Upper lobe of left lung (tissue), 6 donors: ENCODE data around the gene RAB18. TPM values are rescaled to one million over a fixed set of nuclear protein-coding genes. Genes with fewer than 3 reads are reported as not detected.

ENCODE experiments used
- ATAC-seq, 2 donors: fragments of 200-7000 bp; cut with Tn5 transposase; one replicate each; pipeline ENCODE4 v1.9.1; 2022; ENCODE audit warnings: mild to moderate bottlenecking in 2 of 2, moderate library complexity in 2 of 2; ENCODE audit not compliant: low FRiP score in 2 of 2
- DNase-seq, 2 donors: peaks; one replicate each; pipeline ENCODE4 v3.0.0-alpha.2; 2019 to 2020
- H3K27ac ChIP-seq, 4 donors: fragments of 200-600 bp; sonication (generic); one replicate each; pipeline ENCODE4 v1.5.1; 2016 to 2019
- H3K27me3 ChIP-seq, 4 donors: fragments of 200-600 bp; sonication (generic); one replicate each; pipeline ENCODE4 v1.5.1; 2017 to 2019
- H3K36me3 ChIP-seq, 4 donors: fragments of 200-600 bp; sonication (generic); one replicate each; pipeline ENCODE4 v1.5.1; 2016 to 2019
- H3K4me1 ChIP-seq, 4 donors: fragments of 200-600 bp; sonication (generic); one replicate each; pipeline ENCODE4 v1.5.1; 2018 to 2019
- H3K4me3 ChIP-seq, 4 donors: fragments of 200-600 bp; sonication (generic); one replicate each; pipeline ENCODE4 v1.5.1; 2017 to 2019; ENCODE audit warnings: mild to moderate bottlenecking in 2 of 4, moderate library complexity in 1 of 4
- H3K9me3 ChIP-seq, 4 donors: fragments of 200-600 bp; sonication (generic); one replicate each; pipeline ENCODE4 v1.5.1; 2018 to 2019
- EP300 ChIP-seq, 4 donors: sonication (generic); formaldehyde crosslinking; IDR thresholded peaks; one replicate each; pipeline ENCODE4 v1.5.1; 2017; ENCODE audit warnings: antibody characterized with exemption in 4 of 4, control low read depth in 2 of 4
- POLR2A ChIP-seq, 4 donors: fragments of 450-650 bp; IDR thresholded peaks; one replicate each; pipeline ENCODE4 v1.5.1; 2016 to 2017; ENCODE audit warnings: antibody characterized with exemption in 4 of 4, mild to moderate bottlenecking in 2 of 4
- POLR2AphosphoS5 ChIP-seq, 2 donors: sonication (generic); formaldehyde crosslinking; IDR thresholded peaks; one replicate each; pipeline ENCODE4 v1.5.1; 2017; ENCODE audit warnings: antibody characterized with exemption in 2 of 2
- WGBS, 2 donors: methylation state at CpG; one replicate each; pipeline ENCODE4 v1.1.5; 2017 to 2018; 5-methylcytosine and 5-hydroxymethylcytosine counted together
- total RNA-seq, 6 donors: library from RNA; depleted of rRNA in 4 of 6; stranded (reverse); fragments of >200 nt in 4 of 6; gene quantifications; one replicate each; pipeline versions ENCODE4 v1.1.0 to v1.2.1, GENCODE V29; 2016 to 2021
- TF ChIP-seq, protein P1 (sequence below), 6 experiments: fragments of 450-650 bp in 4 of 6; fragments of 200-600 bp in 2 of 6; sonication (generic) in 2 of 6; IDR thresholded peaks; one replicate each; pipeline ENCODE4 v1.5.1; 2016 to 2019; ENCODE audit warnings: antibody characterized with exemption in 6 of 6
- donor health status: DM: no; HTN: no; CAD: no; lungs with moderate emphysema.
- donor health status: DM: no; HTN: yes; CAD: no; lungs with severe emphysema.

Gene RAB18
- total RNA-seq, 6 donors from 2014 or later = 27.9 to 91.3 (median 45.0) TPM

DNA sequence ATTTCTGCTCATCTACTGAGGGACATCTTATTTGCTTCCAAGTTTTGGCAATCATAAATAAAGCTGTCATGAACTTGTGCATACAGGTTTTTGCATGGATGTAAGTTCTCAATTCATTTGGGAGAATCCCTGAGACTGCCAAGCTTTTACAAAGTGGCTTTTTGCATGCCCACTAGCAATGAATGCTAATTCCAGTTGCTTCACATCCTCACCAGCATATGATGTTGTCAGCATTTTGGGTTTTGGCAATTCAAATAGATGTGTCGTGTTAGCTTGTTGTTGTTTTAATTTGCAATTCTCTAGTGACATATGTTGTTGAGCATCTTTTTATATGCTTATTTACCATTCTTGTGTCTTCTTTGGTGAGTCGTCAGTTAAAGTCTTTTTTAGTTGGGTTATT lies 57.2 kb downstream of the RAB18 start:
- 70 to 77% methylated on average over 2 of the region's 2 CpGs for WGBS, 2 donors
- DNase-seq = no peak
- no peak for ATAC-seq

DNA sequence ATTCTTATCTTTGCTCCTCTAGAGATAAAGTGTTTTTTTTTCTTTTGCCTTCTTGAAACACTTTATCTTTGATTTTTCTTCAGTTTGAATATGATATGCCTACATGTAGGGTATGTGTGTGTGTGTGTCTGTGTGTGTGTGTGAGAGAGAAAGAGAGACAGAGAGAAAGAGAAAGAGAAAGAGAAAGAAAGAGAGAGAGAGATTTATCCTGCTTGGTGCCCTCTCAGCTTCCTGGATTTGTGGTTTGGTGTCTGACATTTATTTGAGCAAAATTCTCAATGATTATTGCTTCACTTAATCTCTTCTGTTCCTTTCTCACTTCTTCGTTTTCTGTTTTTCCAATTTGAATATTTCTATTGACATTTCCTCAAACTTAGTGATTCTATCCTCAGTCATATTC lies 60.3 kb downstream of the RAB18 start:
- 35 to 58% methylated on average over 1 of the region's 1 CpG for WGBS, 2 donors
- no peaks in the 10 kb centered on the region for H3K9me3 ChIP-seq
- H3K27me3 ChIP-seq = no peaks in the 10 kb centered on the region
- ATAC-seq = no peak
- TF ChIP-seq POLR2AphosphoS5 (IDR thresholded peaks at IDR 0.05) (no peak), POLR2A (IDR thresholded peaks at IDR 0.05) (no peak), EP300 (IDR thresholded peaks at IDR 0.05) (no peak)
- TF ChIP-seq, protein P1, sequence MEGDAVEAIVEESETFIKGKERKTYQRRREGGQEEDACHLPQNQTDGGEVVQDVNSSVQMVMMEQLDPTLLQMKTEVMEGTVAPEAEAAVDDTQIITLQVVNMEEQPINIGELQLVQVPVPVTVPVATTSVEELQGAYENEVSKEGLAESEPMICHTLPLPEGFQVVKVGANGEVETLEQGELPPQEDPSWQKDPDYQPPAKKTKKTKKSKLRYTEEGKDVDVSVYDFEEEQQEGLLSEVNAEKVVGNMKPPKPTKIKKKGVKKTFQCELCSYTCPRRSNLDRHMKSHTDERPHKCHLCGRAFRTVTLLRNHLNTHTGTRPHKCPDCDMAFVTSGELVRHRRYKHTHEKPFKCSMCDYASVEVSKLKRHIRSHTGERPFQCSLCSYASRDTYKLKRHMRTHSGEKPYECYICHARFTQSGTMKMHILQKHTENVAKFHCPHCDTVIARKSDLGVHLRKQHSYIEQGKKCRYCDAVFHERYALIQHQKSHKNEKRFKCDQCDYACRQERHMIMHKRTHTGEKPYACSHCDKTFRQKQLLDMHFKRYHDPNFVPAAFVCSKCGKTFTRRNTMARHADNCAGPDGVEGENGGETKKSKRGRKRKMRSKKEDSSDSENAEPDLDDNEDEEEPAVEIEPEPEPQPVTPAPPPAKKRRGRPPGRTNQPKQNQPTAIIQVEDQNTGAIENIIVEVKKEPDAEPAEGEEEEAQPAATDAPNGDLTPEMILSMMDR (IDR thresholded peaks at IDR 0.05) = no peak
- no peaks in the 10 kb centered on the region for H3K36me3 ChIP-seq
- H3K4me1 ChIP-seq = no peaks in the 10 kb centered on the region
- DNase-seq = no peak
- H3K27ac ChIP-seq = no peak overlapping the region
- H3K4me3 ChIP-seq = no peak overlapping the region

More for the DNA sequence above, 57.2 kb downstream of the RAB18 start:
- H3K27me3 ChIP-seq = no peaks in the 10 kb centered on the region
- H3K36me3 ChIP-seq = no peaks in the 10 kb centered on the region
- H3K27ac ChIP-seq = no peak overlapping the region
- no peaks in the 10 kb centered on the region for H3K4me1 ChIP-seq
- no peaks in the 10 kb centered on the region for H3K9me3 ChIP-seq
- TF ChIP-seq, protein P1 (IDR thresholded peaks at IDR 0.05) = no peak
- TF ChIP-seq POLR2AphosphoS5 (IDR thresholded peaks at IDR 0.05) (no peak), EP300 (IDR thresholded peaks at IDR 0.05) (no peak), POLR2A (IDR thresholded peaks at IDR 0.05) (no peak)
- H3K4me3 ChIP-seq = no peak overlapping the region

DNA sequence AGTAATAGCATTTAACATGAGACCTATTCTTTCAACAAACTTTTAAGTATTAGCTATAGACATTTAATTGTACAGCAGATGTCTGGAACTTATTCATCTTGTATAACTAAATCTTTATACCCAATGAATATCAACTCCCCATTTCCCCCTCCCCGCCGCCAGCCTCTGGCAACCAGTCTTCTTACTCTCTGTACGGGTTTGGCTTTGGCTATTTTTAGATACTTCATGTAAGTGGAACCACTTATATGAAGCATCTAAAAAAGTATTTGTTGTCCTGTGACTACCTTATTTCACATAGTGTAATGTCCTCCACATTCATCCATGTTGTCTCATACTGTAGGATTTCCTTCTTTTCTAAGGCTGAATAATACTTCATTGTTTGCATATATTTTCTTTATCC lies 60.8 kb downstream of the RAB18 start:
- no peak for TF ChIP-seq EP300 (IDR thresholded peaks at IDR 0.05)
- no peak for TF ChIP-seq POLR2A (IDR thresholded peaks at IDR 0.05)
- no peak for TF ChIP-seq POLR2AphosphoS5 (IDR thresholded peaks at IDR 0.05)
- TF ChIP-seq, protein P1 (IDR thresholded peaks at IDR 0.05) = no peak
- H3K4me3 ChIP-seq = no peak overlapping the region
- H3K9me3 ChIP-seq = no peaks in the 10 kb centered on the region
- no peak overlapping the region for H3K27ac ChIP-seq
- H3K36me3 ChIP-seq = no peaks in the 10 kb centered on the region
- H3K27me3 ChIP-seq = no peaks in the 10 kb centered on the region
- 73 to 74% methylated on average over 3 of the region's 3 CpGs for WGBS, 2 donors
- no peak for ATAC-seq
- DNase-seq = no peak
- no peaks in the 10 kb centered on the region for H3K4me1 ChIP-seq

DNA sequence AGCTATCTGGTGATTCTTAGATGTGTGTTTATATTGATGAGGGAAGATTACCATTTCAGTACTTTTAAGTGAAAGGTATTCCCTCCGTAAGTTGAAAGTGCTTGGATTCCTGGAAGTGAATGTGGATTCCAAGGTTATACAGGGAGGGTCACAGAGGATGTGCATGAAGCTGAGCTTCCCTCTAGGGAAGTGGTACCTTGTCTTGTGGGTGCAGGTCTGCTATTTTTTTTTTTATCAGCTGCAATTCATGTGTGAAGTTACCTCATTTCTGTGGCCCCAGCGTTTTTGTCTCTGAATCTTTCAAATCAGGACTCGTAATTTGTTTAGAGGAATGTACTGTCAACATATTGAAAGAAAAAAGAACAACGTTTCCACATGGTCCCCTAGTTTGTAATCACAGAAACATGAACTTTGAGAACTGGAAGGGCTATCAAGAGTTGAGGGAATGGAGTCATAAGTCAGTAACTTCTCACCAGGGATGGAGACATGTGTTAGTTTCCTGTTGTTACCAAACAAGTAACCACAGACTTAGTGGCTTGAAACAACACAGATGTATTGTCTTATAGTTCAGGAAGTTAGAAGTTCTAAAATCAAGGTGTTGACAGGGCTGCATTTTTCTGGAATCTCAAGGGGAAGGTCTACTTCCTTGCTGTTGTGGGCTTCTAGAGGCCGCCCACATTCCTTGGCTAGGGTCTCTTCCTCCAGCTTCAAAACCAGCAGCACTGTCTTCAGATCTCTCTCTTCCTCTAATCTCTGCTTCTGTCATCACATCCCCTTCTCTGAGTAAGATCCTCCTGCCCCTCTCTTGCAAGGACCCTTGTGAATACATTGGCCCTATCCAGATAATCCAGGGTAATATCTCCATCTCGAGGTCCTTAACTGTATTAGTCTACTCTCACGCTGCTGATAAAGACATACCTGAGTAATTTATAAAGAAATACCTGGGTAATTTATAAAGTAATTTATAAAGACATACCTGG lies 64.4 kb downstream of the RAB18 start:
- H3K36me3 ChIP-seq = no peaks in the 10 kb centered on the region
- no peaks in the 10 kb centered on the region for H3K9me3 ChIP-seq
- H3K27me3 ChIP-seq = no peaks in the 10 kb centered on the region
- DNase-seq (no peak), ATAC-seq (no peak)
- peak overlapping the region in 1 of 4 donors; percentile 58 for H3K27ac ChIP-seq
- TF ChIP-seq POLR2A (IDR thresholded peaks at IDR 0.05) (no peak), EP300 (IDR thresholded peaks at IDR 0.05) (no peak), POLR2AphosphoS5 (IDR thresholded peaks at IDR 0.05) (no peak)
- TF ChIP-seq, protein P1 (IDR thresholded peaks at IDR 0.05) = no peak
- H3K4me1 ChIP-seq = no peaks in the 10 kb centered on the region
- 79 to 83% methylated on average over 7 of the region's 7 CpGs for WGBS, 2 donors
- no peak overlapping the region for H3K4me3 ChIP-seq
